ENCODE results near the gene LIG4.

LIG4 gene

GRCh38 chr13:108212886-108213285 is 2.5 kb downstream of the LIG4 start:
- H3K27ac ChIP-seq = no peak overlapping the region
- TF ChIP-seq CTCF (conservative IDR thresholded peaks at IDR 0.05) = no peak

GRCh38 chr13:108210551-108210950 is 4.8 kb downstream of the LIG4 start:
- no peak overlapping the region for H3K27ac ChIP-seq
- TF ChIP-seq CTCF (conservative IDR thresholded peaks at IDR 0.05) = no peak

GRCh38 chr13:108200781-108201398 is 14.4 kb downstream of the LIG4 start:
- no peak for TF ChIP-seq CTCF (conservative IDR thresholded peaks at IDR 0.05)
- no peak overlapping the region for H3K27ac ChIP-seq

- H3K27ac ChIP-seq = no peak overlapping the region
- TF ChIP-seq CTCF (conservative IDR thresholded peaks at IDR 0.05) = no peak
These were observed 19.5 kb downstream of the LIG4 start for GRCh38 chr13:108195861-108196260.

GRCh38 chr13:108195146-108195545 is 20.2 kb downstream of the LIG4 start:
- TF ChIP-seq CTCF (conservative IDR thresholded peaks at IDR 0.05) = no peak
- no peak overlapping the region for H3K27ac ChIP-seq

- H3K27ac ChIP-seq = no peak overlapping the region
- no peak for TF ChIP-seq CTCF (conservative IDR thresholded peaks at IDR 0.05)
These were observed 20.9 kb downstream of the LIG4 start for GRCh38 chr13:108194435-108194936.

- H3K27ac ChIP-seq = no peak overlapping the region
- no peak for TF ChIP-seq CTCF (conservative IDR thresholded peaks at IDR 0.05)
These were observed 21.5 kb downstream of the LIG4 start for GRCh38 chr13:108193806-108194205.
